Stimulated activated naive CD8-positive, alpha-beta T cell treated with anti-CD3 and anti-CD28 coated beads, Interleukin-15, Interleukin-2, amounts not matched to agents 100 U/mL and 50 U/mL, for 24 hours (primary cell): ENCODE data around the gene ASTN1.

ENCODE experiments used
- ATAC-seq: fragments of 150-1000 bp; cut with Tn5 transposase; one replicate; pipeline ENCODE4 v1.10.0; 2021
- DNase-seq: peaks from one replicate; pipeline ENCODE4 v3.0.0; 2021

The ASTN1 gene

GRCh38 chr1:177032434-177032833 is 132.1 kb downstream of the ASTN1 start:
- ATAC-seq (no peak), DNase-seq (no peak)

DNA sequence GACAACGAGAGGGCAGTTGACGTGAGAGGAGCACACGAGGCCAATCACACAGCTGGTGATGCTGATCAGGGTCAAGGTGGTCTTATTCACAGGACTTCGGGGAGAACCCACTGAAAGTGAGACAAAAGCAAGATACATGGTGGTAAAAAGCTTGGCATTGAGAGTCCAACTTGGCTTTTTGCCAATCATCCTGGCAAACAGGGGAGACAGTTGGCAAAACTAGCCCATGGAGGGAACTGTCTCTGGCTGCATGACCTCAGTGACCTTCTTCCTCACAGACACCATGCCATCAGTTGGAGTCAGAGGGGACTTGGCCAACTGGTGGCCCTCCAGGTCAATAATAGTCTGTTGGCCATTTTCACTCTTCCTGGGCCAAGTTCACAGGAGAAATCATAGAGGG is 139.9 kb downstream of the ASTN1 start:
- DNase-seq (no peak), ATAC-seq (no peak)

DNA sequence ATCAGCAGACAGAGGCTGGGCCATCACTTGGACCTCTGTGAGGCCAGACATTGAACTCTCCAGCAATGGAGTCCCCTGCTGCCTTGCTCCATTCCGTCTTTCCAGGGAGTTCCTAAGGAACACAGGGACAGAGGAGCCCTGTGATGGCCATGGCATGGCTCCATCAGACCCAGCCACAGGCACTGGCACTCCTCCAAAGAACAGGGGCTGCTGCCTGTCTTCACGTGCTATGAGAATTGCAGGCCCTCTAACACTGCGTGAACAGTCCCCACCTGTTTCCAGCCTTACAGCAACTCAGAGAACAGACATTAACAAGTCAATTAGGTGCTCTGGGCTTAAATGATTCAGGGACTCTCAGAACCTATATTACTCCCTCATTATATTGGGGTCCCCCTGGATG is 140.8 kb downstream of the ASTN1 start:
- ATAC-seq: no peak
- no peak for DNase-seq

DNA sequence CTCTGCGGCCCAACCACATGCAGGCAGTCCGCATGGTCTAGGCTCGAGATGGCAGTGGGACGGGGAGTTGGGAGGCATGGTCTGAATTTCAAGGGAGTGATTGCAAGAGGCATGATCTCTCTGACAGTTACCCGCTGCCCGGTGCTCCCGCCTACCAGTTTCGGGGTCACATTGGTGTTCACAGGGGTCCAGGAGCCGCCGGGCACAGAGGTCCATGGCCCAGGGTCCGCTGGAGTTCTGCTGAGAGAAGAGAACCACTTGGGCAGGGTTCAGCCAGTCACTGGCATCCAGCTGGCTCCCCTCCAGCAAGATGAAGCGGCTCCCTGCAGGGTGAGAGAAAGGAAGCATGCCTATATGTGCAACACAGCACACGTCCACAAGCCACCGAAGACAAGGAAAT is 141.3 kb downstream of the ASTN1 start:
- ATAC-seq: no peak
- no peak for DNase-seq

DNA sequence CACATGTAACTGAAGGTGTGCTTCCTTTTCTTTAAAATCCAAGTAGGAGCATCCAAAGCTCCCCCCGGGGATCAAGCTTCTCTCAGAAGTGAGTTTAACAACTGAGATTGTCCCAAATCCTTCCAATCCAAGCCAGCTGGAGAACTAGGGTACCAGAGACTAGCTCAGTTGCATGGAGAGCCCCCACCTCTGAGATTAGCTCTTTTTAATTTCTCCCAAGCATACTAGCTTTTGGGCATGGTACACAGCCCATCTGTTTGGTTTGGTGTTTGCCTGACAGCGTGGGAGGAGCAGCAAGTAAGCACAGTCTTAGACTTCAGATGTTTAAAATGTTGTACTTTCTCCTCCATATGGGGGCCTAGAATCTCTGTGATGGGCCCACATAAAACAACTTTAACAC is 142.8 kb downstream of the ASTN1 start:
- no peak for ATAC-seq
- no peak for DNase-seq

DNA sequence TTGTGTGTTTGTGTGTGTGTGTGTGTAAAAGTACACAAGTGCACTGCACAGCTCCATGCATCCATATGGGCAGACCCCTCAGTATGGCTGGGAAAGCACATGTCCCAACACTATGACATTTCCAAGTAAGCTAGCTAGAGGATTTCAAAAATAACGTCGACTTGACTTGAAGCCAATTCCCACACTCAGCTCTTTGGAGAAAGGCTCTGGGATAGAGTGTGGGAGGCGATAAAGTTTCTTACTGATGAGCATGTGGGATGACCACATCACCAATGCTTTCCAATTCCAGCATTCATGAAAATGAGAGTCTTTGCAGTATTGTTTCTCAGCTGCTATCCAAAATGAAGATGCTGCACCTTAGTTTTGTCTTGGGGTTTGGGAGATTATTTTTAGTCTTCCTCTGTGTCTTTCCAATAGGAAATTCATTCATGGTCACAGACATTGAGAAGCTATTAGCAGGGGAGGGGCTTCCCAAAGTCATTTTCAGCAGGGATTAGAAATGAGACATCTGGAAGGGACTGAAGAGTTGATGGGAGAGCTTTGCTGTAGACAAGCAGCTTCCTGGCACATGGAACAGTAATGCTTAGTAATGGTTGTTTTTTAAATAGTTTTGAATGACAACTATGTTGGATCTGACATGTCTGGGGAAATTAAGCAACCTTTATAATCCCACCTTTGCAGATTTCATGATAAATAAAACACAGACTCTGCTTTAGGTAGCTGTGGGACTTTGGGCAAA is 143.5 kb downstream of the ASTN1 start:
- DNase-seq: no peak
- ATAC-seq: no peak

DNA sequence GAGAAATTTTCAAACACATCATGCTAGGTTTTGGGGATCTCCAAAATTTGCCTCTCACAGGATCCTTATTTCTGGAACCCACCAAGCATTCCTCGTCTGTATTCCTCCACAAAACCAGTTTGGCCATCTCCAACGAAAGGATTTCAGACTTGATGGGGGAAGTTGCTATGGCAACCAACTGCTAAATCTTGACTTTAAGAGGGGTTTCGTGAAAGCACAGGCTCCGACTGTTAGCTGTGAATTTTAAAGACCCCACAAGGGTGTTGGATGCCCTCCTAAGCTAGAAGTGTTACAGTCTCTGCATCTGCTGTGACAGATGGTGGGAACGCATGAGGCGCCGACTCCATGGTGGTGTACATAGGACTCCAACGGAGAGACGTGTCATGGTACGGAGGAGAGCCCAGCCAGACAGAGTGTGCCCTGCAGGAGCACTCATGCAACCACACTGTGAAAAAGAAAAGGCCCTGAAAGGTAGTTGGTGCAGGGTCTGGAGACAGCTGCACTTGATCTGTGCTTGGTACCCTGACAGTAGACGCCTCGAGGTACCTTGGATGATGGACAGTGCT is 147.1 kb downstream of the ASTN1 start:
- ATAC-seq (no peak), DNase-seq (no peak)

DNA sequence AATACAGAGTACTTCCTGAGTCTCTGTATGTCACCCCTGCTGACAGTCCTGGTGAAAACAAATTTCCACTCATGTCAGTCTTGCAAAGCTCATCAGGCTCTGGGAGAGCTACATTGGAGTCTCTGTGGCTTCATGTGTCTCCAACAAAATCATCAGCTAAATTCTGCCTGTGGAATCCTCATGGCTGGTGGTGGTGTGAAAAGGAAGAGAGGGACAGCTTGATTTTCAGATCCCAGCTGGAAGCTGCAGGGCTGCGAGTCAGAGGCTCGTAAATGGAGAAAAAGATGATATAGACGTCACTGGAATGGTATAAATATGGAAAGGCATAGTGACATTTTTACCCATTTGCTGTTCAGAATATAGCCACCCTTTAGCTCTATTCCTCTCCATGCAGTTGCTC is 150.2 kb downstream of the ASTN1 start:
- DNase-seq: no peak
- ATAC-seq: no peak

GRCh38 chr1:177012342-177012925 is 152.1 kb downstream of the ASTN1 start:
- DNase-seq (no peak), ATAC-seq (no peak)

DNA sequence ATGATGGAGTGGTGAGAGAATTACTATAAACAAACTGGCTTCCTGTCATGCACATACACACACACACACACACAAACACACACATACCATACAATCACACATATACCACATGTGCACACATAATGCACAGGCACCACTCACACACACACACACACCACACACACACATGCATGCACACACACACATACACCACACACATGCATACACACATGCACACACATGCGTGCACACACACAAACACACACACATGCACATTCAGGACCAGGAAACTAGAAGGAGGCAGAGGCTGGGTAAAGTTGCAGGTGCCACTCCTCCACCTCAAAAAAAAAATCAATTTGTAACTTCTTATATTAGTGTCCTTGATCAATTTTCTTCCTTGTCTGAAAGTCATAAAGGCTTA is 153.0 kb downstream of the ASTN1 start:
- DNase-seq: no peak
- ATAC-seq: no peak

DNA sequence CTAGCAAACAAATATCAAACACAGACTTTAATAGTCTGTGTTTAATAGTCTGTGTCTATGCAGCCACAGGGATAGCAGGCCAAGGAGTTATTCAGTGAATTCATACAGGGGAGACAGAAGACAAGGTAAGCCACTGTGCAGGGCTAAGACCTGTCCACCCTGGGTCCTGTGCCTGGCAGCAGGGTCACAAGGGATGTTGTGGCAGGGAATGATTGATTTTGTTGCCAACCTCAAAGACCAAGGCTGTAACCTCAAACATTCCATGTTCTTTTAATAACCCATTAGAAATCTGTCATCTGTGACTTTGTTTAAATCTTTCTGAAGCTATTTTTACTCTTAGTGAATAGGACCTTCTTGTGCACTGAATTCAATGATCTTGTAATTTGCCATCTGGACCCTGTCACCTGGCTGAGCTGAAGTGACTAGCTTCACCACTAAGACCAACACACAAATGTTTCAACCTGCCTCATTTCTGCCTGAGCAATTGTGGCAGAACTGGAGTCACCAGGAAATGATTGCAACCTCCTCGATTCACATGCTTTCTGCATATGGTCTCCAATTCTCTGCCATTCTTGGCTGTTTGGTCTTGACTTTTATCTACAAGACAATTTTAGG is 154.2 kb downstream of the ASTN1 start:
- ATAC-seq (no peak), DNase-seq (no peak)

DNA sequence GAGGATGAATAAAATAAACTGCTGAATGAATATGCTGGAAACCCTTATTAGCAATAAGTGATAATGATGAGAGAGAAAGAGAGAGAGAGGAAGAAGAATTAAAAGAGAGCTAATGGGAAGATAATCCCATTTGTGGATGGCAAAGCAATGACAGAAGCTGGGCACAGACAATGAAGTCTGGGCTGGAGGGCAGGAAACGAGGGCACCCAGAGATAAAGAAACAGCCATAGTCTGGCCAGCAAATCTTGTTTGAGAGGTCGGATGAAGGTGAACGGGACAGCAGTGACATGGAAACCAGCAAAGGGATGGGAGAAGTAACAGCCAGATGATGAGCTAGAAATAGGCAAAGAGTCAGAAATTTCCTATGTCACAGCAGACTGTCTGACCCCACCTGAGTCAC is 155.9 kb downstream of the ASTN1 start:
- ATAC-seq (no peak), DNase-seq (no peak)

DNA sequence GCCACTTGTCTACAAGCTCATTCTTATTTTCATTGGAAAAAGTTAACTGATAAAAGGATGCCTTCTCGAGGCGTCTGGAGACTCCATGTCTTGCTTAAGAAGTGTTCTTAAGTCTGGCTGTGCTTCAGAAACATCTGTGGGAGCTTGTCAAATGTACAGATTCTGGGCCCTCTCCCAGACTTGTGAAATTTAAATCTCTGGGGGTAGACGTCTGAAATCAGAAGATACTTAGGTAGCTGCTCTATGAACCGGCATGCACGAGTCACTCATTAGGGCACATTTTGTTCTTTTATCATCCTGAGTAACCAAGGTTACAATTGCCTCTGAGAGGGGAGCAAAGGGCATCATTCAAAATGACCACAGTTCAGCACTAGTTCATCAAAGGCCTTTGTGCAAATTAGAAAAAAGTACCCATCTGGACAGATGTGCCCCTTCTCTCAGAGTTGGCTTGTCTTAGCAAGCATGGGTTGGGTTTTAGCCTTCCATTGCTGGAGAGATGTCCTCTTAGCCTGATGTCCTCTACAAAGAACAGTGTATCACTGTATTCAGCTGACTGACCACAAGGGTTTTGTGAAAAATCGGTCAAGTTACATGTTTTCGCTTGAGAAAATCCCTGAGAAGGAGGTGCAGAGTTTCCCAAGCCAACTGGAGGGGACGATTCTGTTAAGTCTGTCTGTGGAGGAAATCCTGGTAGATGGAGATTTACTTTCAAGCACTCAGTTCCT is 156.9 kb downstream of the ASTN1 start:
- DNase-seq (no peak), ATAC-seq (no peak)

DNA sequence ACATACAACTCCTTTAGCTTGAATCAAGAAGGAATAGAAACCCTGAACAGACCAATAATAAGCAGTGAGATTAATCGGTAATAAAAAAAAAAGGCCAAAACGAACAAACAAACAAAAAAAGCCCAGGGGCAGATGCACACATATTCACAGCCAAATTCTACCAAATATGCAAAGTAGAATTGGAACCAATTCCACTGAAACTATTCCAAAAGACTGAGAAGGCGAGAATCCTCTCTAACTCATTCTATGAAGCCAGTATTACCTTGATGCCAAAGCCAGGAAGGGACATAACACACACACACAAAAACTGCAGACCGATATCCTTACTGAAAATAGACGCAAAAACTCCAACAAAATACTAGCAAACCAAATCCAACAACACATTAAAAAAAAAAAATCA is 161.6 kb downstream of the ASTN1 start:
- no peak for DNase-seq
- no peak for ATAC-seq

GRCh38 chr1:177001556-177001955 is 163.0 kb downstream of the ASTN1 start:
- no peak for ATAC-seq
- DNase-seq: no peak

DNA sequence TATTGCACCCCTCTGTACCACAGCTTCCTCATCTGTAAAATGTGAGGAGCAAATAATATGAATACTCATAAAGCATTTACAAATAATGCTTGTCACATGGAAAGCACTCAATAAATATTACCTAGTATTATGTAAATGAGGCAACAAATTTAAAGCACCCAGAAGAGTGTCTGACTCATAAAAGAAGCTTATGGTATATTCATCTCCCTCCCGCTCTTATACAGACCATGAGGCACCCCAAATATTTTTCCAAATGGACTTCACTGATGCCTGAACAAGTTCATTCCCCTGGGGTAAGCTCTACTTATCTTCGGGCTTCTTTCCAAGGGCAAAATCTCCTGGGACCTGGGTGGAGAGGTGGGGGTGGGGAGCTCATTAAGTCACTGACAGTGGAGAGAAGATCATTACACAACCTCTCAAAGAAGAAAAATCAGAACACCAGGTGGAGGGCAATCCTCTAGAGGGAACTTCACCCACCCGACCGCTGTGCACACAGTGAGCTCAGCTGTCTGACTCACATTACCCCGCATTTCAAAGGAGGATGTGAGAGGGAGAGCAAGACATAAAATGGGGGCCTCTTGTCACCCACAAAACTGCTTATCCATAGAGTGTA is 166.2 kb downstream of the ASTN1 start:
- no peak for ATAC-seq
- no peak for DNase-seq

DNA sequence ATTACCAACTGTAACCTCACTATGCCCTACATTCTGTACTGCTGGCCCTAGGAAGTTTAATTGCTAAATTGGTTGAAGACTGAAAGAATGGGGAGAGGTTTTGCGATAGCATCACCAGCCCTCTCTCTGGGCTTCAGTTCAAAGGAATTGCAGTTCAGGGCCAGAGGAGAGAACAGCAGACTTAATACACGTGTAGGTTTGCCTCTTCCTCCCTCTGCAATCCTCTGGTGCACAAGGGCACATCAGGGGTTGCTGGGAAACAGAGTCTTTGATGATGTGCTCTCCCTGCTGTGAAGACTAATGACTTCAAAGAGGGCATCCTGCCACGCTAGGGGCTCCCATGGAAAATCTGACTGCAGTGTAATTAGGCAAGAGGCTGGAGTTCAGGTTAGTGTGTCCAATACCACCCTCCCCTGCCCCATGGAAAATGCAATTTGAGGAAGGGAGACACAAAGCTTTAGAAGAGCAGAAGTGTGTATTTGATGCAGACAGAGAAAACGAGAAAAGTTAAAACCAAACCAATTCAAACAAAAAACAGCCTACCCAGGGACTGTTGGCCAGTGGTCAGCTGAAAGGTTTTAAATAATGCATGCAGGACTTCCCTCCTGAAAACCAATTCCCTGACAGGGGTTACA is 167.9 kb downstream of the ASTN1 start:
- ATAC-seq (no peak), DNase-seq (no peak)

DNA sequence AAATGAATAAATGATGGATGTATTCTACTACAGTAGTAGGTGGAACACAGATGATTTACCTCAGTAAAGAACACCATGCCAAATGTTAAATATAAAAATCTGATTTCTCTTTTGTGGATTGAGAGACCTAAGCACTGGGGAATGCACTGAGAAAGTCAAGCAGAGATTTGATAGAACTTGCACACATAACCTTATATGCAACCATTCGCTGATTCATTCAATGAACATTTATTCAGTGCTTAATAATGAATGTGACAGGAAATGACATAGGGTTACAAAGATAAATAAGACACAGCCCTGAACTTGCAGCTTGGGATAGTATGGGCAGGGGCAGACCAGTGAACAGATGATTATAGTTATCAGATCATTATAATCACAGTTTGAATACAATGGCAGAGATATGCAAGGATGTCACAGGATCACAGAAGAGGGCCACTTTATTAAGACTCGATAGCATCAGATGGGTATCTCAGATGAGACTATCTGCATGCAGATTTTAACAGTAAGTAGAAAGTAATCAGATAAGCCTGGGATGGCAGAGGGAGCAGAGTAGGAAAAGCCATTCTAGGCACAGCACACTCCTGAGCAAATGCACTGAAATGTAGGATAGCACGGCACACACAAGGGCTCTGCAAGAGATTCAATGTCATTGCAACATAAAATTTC is 169.4 kb downstream of the ASTN1 start:
- ATAC-seq: no peak

GRCh38 chr1:176993587-176993986 is 170.9 kb downstream of the ASTN1 start:
- no peak for DNase-seq
- no peak for ATAC-seq

More for the DNA sequence above, 169.4 kb downstream of the ASTN1 start:
- DNase-seq: no peak

GRCh38 chr1:176989754-176990153 is 174.8 kb downstream of the ASTN1 start:
- ATAC-seq (no peak), DNase-seq (no peak)

GRCh38 chr1:176989023-176989422 is 175.5 kb downstream of the ASTN1 start:
- ATAC-seq: no peak
- DNase-seq: no peak
